GM19025 (cell line): ENCODE results near the gene TMEM213.

Experiments used
- ATAC-seq: cut with Tn5 transposase; IDR thresholded peaks from one replicate; pipeline ENCODE4 v1.9.1; 2021; ENCODE audit warnings: mild to moderate bottlenecking, low read depth, moderate library complexity; ENCODE audit not compliant: unreplicated experiment

TMEM213 gene

GRCh38 chr7:138835087-138835486, 37.3 kb downstream of the TMEM213 start:
- ATAC-seq: no peak

DNA sequence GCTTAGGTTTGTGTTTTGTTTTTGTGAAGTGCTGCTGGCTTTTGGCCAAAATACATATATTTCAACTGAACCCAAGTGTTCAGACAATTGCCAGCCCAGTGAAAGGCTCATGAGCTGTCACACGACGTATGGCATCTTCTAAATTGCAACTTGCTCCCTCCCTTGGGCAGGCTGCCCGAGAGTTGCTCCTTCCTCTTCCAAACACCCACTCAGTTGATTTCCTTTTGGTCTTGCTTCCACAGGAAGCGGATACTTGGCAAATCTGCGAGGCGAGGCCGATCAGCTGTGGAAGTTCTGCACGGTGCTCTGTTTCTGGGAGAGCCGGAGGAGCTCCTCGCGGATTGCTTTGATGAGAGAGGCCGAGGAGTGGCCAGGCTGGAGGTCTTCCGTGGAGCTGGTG, 39.8 kb downstream of the TMEM213 start:
- no peak for ATAC-seq

DNA sequence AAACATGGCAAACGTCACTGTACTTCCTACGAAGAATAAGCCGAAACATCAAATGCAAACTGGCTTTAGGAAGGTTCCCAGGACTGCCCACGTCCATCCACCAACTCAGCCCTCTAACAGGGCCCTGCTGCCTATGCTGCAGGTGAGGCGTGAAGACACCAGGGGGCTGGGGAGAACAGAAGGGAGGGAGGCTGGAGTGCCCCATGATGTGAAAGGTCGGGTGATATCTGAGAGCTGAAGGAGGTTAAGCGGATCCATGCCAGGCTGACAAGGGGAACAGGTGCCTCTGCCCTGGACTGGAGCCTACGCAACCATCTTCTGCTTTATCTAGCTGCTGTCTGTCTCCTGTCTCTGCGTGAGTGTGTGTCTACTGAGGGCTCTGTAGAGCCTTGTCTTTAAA, 40.4 kb downstream of the TMEM213 start:
- no peak for ATAC-seq

DNA sequence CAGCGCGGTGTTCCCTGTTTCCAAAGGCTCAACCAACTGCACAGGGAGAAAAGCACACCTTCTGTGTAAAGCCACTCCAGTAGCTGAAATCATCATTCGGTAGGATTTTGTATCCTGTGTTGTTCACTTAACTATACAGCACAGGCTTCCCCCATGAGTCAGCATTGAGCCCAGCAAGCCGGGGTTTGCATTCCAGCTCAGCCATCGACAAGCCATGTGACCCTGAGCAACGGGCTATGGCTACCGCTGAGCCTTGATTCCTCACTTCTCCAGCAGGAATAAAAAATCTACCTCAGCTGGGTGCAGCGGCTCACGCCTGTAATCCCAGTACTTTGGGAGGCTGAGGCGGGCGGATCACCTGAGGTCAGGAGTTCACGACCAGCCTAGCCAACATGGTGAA, 44.3 kb downstream of the TMEM213 start:
- no peak for ATAC-seq

- ATAC-seq: no peak
Observed at GRCh38 chr7:138843632-138844580, 46.1 kb downstream of the TMEM213 start.

GRCh38 chr7:138845711-138846110, 47.9 kb downstream of the TMEM213 start:
- no peak for ATAC-seq

GRCh38 chr7:138848056-138848980, 50.5 kb downstream of the TMEM213 start:
- ATAC-seq: no peak

- no peak for ATAC-seq
Observed at GRCh38 chr7:138849701-138850100, 51.9 kb downstream of the TMEM213 start.

- no peak for ATAC-seq
Observed at GRCh38 chr7:138852469-138852868, 54.7 kb downstream of the TMEM213 start.

DNA sequence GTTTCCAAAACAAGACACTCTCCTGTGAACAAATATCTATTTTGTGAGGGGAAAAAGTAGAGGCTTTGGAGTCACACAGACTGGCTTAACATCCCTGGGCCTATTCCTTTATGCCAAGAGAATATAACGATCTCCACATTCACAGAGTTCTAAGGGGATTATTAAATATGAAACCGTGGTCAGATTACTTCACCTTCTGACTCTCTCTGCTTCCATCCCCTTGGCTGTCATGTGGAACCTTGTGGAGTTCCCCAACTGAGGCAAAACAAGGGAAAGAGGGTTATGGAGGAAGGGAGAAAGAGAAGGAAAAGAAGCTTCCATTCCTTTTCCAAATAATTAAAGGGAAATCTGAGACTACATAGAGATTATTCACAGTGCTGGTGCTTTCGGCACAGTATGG, 55.7 kb downstream of the TMEM213 start:
- no peak for ATAC-seq

- ATAC-seq: no peak
Observed at GRCh38 chr7:138854115-138854645, 56.4 kb downstream of the TMEM213 start.

GRCh38 chr7:138857728-138858127, 59.9 kb downstream of the TMEM213 start:
- no peak for ATAC-seq

DNA sequence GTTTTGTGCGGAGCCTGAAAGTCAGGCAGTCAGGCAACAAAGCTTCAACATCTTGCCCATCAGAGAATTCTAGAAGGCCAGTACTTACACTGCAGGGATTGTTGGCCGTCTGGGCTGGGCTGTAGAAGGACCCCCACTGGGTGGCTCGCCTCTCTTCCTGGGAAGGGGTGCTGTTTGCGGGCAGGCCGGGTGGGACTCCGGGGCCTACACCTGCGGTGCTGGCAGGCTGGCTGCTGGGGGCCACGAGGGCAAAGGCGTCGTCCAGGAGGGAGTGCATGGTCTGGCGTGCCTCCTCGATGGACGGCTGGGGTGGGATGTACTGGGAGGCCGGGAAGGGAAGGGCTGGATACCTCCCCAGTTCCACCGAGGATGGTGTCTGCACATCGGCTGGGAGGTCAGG, 63.3 kb downstream of the TMEM213 start:
- no peak for ATAC-seq

- no peak for ATAC-seq
Observed at GRCh38 chr7:138863931-138864330, 66.1 kb downstream of the TMEM213 start.

- no peak for ATAC-seq
Observed at GRCh38 chr7:138864667-138865066, 66.9 kb downstream of the TMEM213 start.

GRCh38 chr7:138865843-138866242, 68.0 kb downstream of the TMEM213 start:
- no peak for ATAC-seq

- ATAC-seq: no peak
Observed at GRCh38 chr7:138866353-138866752, 68.6 kb downstream of the TMEM213 start.

DNA sequence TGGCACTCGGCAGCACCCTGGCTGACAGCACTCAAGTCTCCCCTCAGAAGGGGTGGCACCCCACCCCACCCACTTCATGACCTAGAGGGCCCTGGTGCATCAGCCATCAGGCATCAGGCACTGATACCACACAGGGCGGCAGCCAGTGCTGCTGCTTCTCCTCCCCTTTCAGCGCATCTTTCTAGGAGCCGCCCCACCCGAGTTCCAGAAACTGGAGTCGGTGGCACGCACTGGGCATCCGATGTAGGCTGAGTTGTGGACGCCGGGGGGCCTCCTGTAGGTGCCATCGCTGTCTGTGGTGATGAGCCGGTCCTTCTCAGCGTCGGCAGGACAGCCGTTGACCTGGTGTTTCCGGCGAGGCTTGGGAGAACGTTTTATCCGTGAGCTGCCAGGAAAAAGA, 70.0 kb downstream of the TMEM213 start:
- no peak for ATAC-seq

DNA sequence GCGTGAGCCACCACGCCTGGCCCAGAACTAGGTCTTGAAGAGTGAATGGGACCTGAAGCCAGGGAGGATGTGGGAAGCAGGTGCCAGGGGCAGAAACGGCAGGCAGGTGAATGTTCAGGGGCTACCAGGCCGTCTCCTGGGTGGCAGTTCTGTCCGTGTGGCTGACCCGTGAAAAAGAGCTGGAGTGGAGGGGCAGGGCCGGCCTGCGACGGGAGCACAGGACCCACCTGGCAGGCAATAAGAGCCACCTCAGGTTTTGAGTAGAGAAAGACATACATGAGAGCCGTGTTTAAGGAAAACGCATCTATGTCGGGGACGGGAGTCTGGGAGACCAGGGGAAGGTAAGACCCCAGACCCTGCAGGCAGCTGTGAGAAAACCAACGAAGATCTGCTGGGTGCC, 70.9 kb downstream of the TMEM213 start:
- no peak for ATAC-seq

DNA sequence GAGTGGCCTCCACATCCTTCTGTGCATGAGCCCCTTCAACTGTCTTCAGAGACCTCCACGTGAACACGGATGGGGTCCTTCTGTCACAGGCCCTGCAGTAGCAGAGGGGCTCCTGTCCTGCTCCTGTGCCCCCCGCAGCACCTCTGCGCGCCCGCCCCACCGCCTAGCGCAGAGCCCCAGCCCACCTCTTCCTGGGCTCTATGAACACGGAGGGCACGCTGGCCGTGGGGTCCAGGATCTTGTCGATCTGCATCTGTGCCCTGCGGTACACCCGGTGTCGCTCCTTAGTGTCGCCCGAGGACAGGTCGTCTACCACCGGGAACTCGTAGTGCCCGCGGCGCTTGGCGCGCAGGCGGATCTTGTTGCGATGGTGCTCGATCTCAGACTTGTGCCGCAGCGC, 71.6 kb downstream of the TMEM213 start:
- no peak for ATAC-seq
